Endothelial cell (in vitro differentiated cells): ENCODE results near the gene CHD2. TPM values are rescaled to one million over a fixed set of nuclear protein-coding genes. Genes with fewer than 3 reads are reported as not detected.
A peak's percentile ranks its signal among the peaks of the same experiment; 100 is the strongest.

Experiments
- DNase-seq: peaks from one replicate; pipeline ENCODE4 v3.0.0; 2021; ENCODE audit warnings: low spot score
- H3K27ac Mint-ChIP-seq: one replicate; pipeline ENCODE4 v1.8.0; 2021; ENCODE audit warnings: mixed read lengths, inconsistent platforms; ENCODE audit not compliant: unreplicated experiment
- H3K27me3 Mint-ChIP-seq: one replicate; pipeline ENCODE4 v1.8.0; 2021; ENCODE audit warnings: mild to moderate bottlenecking, moderate library complexity, mixed read lengths, inconsistent platforms; ENCODE audit not compliant: unreplicated experiment
- H3K36me3 Mint-ChIP-seq: one replicate; pipeline ENCODE4 v1.8.0; 2021; ENCODE audit warnings: mild to moderate bottlenecking, low read depth, mixed read lengths, inconsistent platforms; ENCODE audit not compliant: unreplicated experiment
- H3K4me1 Mint-ChIP-seq: one replicate; pipeline ENCODE4 v1.8.0; 2021; ENCODE audit warnings: mild to moderate bottlenecking, mixed read lengths, inconsistent platforms; ENCODE audit not compliant: unreplicated experiment
- H3K4me3 Mint-ChIP-seq: one replicate; pipeline ENCODE4 v1.8.0; 2021; ENCODE audit warnings: mild to moderate bottlenecking, mixed read lengths, inconsistent platforms; ENCODE audit not compliant: unreplicated experiment
- H3K9me3 Mint-ChIP-seq: one replicate; pipeline ENCODE4 v1.8.0; 2021; ENCODE audit warnings: mixed read lengths, inconsistent platforms; ENCODE audit not compliant: unreplicated experiment
- CTCF ChIP-seq: fragments of 200-600 bp; sonication (generic); IDR thresholded peaks from one replicate; pipeline ENCODE4 v1.5.0; 2021; ENCODE audit warnings: antibody characterized with exemption; ENCODE audit not compliant: unreplicated experiment
- total RNA-seq: library from RNA; stranded (reverse); fragmentation: NEBNext Ultra II Directional; extraction: Animal tissue kit (Norgen Biotek cat#: 25700); gene quantifications from one replicate; pipeline ENCODE4 v1.2.1, GENCODE V29; 2021; ENCODE audit not compliant: unreplicated experiment

Gene CHD2
- total RNA-seq, 1 donor from 2014 or later: 96.3 TPM

- H3K27ac Mint-ChIP-seq: no peak overlapping the region
- H3K4me1 Mint-ChIP-seq: peaks cover 10% of the 10 kb centered on the region
- H3K36me3 Mint-ChIP-seq: peaks cover 39% of the 10 kb centered on the region
- H3K4me3 Mint-ChIP-seq: peak overlapping the region; percentile 19
- DNase-seq: no peak
- no peak for TF ChIP-seq CTCF
- H3K27me3 Mint-ChIP-seq: peaks cover 4% of the 10 kb centered on the region
- no peaks in the 10 kb centered on the region for H3K9me3 Mint-ChIP-seq
Observed at GRCh38 chr15:92893200-92893599, 6.9 kb upstream of the CHD2 start.

- no peak for DNase-seq
- Mint-ChIP-seq H3K27me3 (peaks cover 2% of the 10 kb centered on the region), H3K9me3 (no peaks in the 10 kb centered on the region), H3K27ac (peak overlapping the region; percentile 43), H3K36me3 (peaks cover 38% of the 10 kb centered on the region), H3K4me1 (peaks cover 3% of the 10 kb centered on the region), H3K4me3 (no peak overlapping the region)
- TF ChIP-seq CTCF: no peak
Observed at GRCh38 chr15:92896561-92896960, 3.6 kb upstream of the CHD2 start.

GRCh38 chr15:92897620-92898019 lies 2.5 kb upstream of the CHD2 start:
- Mint-ChIP-seq H3K4me3 (peak overlapping the region; percentile 51), H3K4me1 (no peaks in the 10 kb centered on the region), H3K9me3 (no peaks in the 10 kb centered on the region), H3K36me3 (peaks cover 38% of the 10 kb centered on the region), H3K27me3 (peaks cover 2% of the 10 kb centered on the region), H3K27ac (peak overlapping the region; percentile 70)
- no peak for DNase-seq
- no peak for TF ChIP-seq CTCF

- Mint-ChIP-seq H3K27me3 (peaks cover 4% of the 10 kb centered on the region), H3K36me3 (peaks cover 27% of the 10 kb centered on the region), H3K4me1 (peaks cover 6% of the 10 kb centered on the region), H3K9me3 (no peaks in the 10 kb centered on the region), H3K27ac (peak overlapping the region; percentile 87), H3K4me3 (peak overlapping the region; percentile 69)
- no peak for DNase-seq
- TF ChIP-seq CTCF: no peak
Observed at GRCh38 chr15:92898988-92899582, 1.0 kb upstream of the CHD2 start.

- Mint-ChIP-seq H3K27me3 (peaks cover 4% of the 10 kb centered on the region), H3K4me1 (peaks cover 7% of the 10 kb centered on the region), H3K9me3 (no peaks in the 10 kb centered on the region), H3K4me3 (peak overlapping the region; percentile 69), H3K36me3 (peaks cover 27% of the 10 kb centered on the region), H3K27ac (peak overlapping the region; percentile 87)
- no peak for DNase-seq
- peak; percentile 71 for TF ChIP-seq CTCF
Observed at GRCh38 chr15:92899601-92899947, 550 bp upstream of the CHD2 start.
